ENCODE measurements around the gene PILRA. TPM values are rescaled to one million over a fixed set of nuclear protein-coding genes. Genes with fewer than 3 reads are reported as not detected.

The PILRA gene
- total and polyA plus RNA-seq, 2 experiments from 2014 or later, result 2.2 to 3.0 TPM

DNA sequence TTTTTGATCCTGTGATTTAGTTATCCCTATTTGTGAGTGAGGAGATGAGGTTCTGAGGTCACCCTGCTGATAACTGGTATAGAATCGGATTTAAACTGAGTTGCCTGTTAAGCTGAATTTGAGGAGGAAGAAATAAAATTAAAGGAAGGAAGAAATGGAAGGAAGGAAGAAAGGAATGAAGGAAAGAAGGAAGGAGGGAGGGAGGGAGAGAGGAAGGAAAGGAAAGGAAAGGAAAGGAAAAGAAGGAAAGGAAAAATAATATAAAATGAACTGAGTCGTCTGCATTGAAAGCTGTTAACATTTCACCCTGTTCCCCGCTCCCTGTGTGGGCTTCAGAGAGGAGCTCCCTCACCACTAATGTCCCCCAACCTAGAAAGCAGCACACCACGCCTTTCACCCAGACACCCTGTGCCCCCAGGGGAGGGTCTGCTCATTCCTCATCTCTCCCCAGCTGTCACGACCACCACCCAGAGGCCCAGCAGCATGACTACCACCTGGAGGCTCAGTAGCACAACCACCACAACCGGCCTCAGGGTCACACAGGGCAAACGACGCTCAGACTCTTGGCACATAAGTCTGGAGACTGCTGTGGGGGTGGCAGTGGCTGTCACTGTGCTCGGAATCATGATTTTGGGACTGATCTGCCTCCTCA lies 16.3 kb downstream of the PILRA start:
- no peaks in the 10 kb centered on the region for H4K20me1 ChIP-seq (ENCODE audit: insufficient read depth, poor library complexity, severe bottlenecking)
- TF ChIP-seq, protein P1, sequence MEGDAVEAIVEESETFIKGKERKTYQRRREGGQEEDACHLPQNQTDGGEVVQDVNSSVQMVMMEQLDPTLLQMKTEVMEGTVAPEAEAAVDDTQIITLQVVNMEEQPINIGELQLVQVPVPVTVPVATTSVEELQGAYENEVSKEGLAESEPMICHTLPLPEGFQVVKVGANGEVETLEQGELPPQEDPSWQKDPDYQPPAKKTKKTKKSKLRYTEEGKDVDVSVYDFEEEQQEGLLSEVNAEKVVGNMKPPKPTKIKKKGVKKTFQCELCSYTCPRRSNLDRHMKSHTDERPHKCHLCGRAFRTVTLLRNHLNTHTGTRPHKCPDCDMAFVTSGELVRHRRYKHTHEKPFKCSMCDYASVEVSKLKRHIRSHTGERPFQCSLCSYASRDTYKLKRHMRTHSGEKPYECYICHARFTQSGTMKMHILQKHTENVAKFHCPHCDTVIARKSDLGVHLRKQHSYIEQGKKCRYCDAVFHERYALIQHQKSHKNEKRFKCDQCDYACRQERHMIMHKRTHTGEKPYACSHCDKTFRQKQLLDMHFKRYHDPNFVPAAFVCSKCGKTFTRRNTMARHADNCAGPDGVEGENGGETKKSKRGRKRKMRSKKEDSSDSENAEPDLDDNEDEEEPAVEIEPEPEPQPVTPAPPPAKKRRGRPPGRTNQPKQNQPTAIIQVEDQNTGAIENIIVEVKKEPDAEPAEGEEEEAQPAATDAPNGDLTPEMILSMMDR (IDR thresholded peaks at IDR 0.05; ENCODE audit: poor library complexity), result no peak
- H3K4me3 ChIP-seq, result no peak overlapping the region
- no peak for DNase-seq (ENCODE audit: low spot score)
- no peak overlapping the region for H2AFZ ChIP-seq
- no peaks in the 10 kb centered on the region for H3K79me2 ChIP-seq
- H3K27ac ChIP-seq, result no peak overlapping the region
- no peaks in the 10 kb centered on the region for H3K9me3 ChIP-seq (ENCODE audit: low read depth)
- H3K36me3 ChIP-seq (replicated peaks; ENCODE audit: insufficient read depth, low read depth), result no peaks in the 10 kb centered on the region
- peaks cover 3% of the 10 kb centered on the region for H3K27me3 ChIP-seq
- H3K4me2 ChIP-seq, result no peak overlapping the region
- H3K9me2 ChIP-seq (replicated peaks; ENCODE audit: insufficient read depth), result no peaks in the 10 kb centered on the region
- WGBS (ENCODE audit: low lambda C conversion rate, missing lambda C conversion rate), result 74% methylated on average over 9 of the region's 9 CpGs
- H3K4me1 ChIP-seq (ENCODE audit: insufficient read depth), result no peaks in the 10 kb centered on the region

DNA sequence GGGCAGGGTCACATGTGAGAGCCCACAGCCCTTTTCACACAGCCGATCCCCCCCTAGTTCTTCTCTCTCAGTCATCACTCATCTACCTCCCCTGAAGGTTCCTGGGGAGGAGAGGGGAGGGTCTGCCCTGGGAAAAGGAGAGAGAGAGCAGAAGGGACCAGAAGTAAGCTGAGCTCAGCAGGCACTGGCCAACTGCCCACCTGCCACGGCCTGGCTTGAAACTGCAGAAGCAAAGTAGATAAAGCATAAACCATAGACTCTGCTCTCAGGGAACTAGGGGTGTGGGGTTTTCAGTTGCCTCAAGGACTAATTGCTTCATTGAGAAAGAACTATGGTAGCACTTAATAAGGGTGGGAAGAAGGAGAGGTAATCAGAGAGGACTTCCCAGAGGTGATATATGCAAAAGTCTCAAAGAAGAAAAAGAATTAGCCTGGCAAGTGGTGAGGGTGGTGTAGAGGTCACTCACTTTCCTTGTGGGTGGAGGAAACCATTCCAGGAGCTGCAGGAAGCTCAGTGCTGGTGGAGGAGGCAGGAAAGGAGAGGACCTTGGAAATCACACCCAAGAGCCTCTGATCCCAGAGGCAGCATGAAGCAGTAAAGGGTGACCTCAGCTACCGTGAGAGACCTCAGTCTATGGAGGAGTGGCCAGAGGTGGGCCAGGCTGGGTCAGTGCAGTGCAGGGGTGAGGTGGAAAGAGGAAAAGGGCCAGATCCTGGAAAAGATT lies 17.2 kb downstream of the PILRA start:
- Histone ChIP-seq H3K9me2 (replicated peaks; ENCODE audit: insufficient read depth) (no peaks in the 10 kb centered on the region), H3K4me1 (ENCODE audit: insufficient read depth) (no peaks in the 10 kb centered on the region), H3K4me2 (no peak overlapping the region), H3K27ac (no peak overlapping the region), H4K20me1 (ENCODE audit: insufficient read depth, poor library complexity, severe bottlenecking) (no peaks in the 10 kb centered on the region), H2AFZ (no peak overlapping the region), H3K4me3 (no peak overlapping the region), H3K36me3 (replicated peaks; ENCODE audit: insufficient read depth, low read depth) (no peaks in the 10 kb centered on the region), H3K9me3 (ENCODE audit: low read depth) (no peaks in the 10 kb centered on the region), H3K27me3 (peaks cover 6% of the 10 kb centered on the region), H3K79me2 (no peaks in the 10 kb centered on the region)
- WGBS (ENCODE audit: low lambda C conversion rate, missing lambda C conversion rate), result 73% methylated on average over 3 of the region's 3 CpGs
- DNase-seq (ENCODE audit: low spot score), result no peak
- no peak for TF ChIP-seq EZH2phosphoT487 (IDR thresholded peaks at IDR 0.05; ENCODE audit: low read depth, severe bottlenecking, unreplicated experiment)
- no peak for TF ChIP-seq EZH2 (IDR thresholded peaks at IDR 0.05; ENCODE audit: borderline replicate concordance)
- TF ChIP-seq, protein P1 (IDR thresholded peaks at IDR 0.05; ENCODE audit: poor library complexity), result no peak

DNA sequence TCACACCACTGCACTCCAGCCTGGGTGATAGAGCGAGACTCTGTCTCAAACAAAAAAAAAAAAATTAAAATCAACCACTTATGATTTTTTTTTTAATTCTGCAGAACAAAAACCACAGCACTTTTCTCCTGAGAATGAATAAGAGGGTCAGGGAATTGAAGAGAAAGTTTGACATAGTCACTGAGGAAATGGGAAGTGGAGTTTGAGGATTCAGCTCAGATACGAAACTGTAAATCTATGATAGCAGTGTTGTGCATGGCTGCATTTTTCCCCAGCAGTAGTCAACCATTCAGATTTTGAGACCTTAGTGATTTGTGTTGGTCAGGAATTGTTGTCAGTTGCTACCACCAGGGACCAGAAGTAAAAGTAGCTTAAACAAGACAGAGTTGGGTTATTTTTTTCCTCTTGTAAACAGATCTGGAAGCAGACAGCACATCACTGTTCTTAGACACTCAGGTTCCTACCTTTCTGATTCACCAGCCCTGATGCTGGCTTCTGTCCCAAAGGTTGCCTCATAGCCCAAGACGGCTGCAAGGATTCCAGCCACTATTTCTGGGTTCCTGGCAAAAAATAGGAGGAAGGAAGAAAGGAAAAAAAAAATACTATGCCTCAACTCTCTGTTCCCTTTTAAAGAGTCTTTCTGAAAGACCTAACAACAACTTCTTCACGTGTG lies 20.1 kb downstream of the PILRA start:
- Histone ChIP-seq H3K9me2 (replicated peaks; ENCODE audit: insufficient read depth) (no peaks in the 10 kb centered on the region), H3K27ac (no peak overlapping the region), H3K79me2 (no peaks in the 10 kb centered on the region), H3K4me1 (ENCODE audit: insufficient read depth) (no peaks in the 10 kb centered on the region), H3K4me3 (no peak overlapping the region), H3K9me3 (ENCODE audit: low read depth) (no peaks in the 10 kb centered on the region), H2AFZ (no peak overlapping the region), H3K4me2 (no peak overlapping the region), H4K20me1 (ENCODE audit: insufficient read depth, poor library complexity, severe bottlenecking) (no peaks in the 10 kb centered on the region), H3K27me3 (peaks cover 6% of the 10 kb centered on the region), H3K36me3 (replicated peaks; ENCODE audit: insufficient read depth, low read depth) (no peaks in the 10 kb centered on the region)
- TF ChIP-seq EZH2 (IDR thresholded peaks at IDR 0.05; ENCODE audit: borderline replicate concordance) (no peak), EZH2phosphoT487 (IDR thresholded peaks at IDR 0.05; ENCODE audit: low read depth, severe bottlenecking, unreplicated experiment) (no peak)
- TF ChIP-seq, protein P1 (IDR thresholded peaks at IDR 0.05; ENCODE audit: poor library complexity), result no peak
- no peak for DNase-seq (ENCODE audit: low spot score)
- WGBS (ENCODE audit: low lambda C conversion rate, missing lambda C conversion rate), result 72% methylated on average over 4 of the region's 4 CpGs

Measured in hepatocyte (in vitro differentiated cells).